K562 (cell line): Measurements from ENCODE around the gene SLC25A11. TPM values are rescaled to one million over a fixed set of nuclear protein-coding genes. Genes with fewer than 3 reads are reported as not detected.

Experiments used
- CREB5 ChIP-seq: fragments of 250-450 bp; sonication (Bioruptor Pico); IDR thresholded peaks from 2 replicates; pipeline ENCODE4 v1.5.0; 2020; ENCODE audit warnings: mild to moderate bottlenecking
- CTBP1 ChIP-seq: fragments of 450-650 bp; IDR thresholded peaks from 2 replicates; pipeline ENCODE4 v1.6.1; 2016; ENCODE audit warnings: borderline replicate concordance
- DIDO1 ChIP-seq: fragments of 450-650 bp; IDR thresholded peaks from 2 replicates; pipeline ENCODE4 v1.6.1; 2016; ENCODE audit warnings: low read depth, missing biosample characterization, missing genetic modification characterization
- E2F6 ChIP-seq, 2 experiments: IDR thresholded peaks; 2 replicates each; pipeline ENCODE4 v1.6.1; 2011; ENCODE audit warnings: borderline replicate concordance in 1 of 2, control low read depth in 1 of 2, low read depth in 1 of 2, low read length in 1 of 2, mild to moderate bottlenecking in 1 of 2, mixed read lengths in 1 of 2, moderate library complexity in 1 of 2; ENCODE audit not compliant: insufficient read depth in 1 of 2, insufficient read length in 1 of 2, poor library complexity in 1 of 2, severe bottlenecking in 1 of 2; ENCODE audit errors: extremely low read depth in 1 of 2
- EHMT2 ChIP-seq: fragments of 450-650 bp; IDR thresholded peaks from 2 replicates; pipeline ENCODE4 v1.6.1; 2018; ENCODE audit warnings: antibody characterized with exemption
- GTF2A2 ChIP-seq: IDR thresholded peaks from 2 replicates; pipeline ENCODE4 v1.6.1; 2016; ENCODE audit warnings: mild to moderate bottlenecking, missing genetic modification characterization, missing compliant biosample characterization
- HDAC1 ChIP-seq, 2 experiments: fragments of 450-650 bp; IDR thresholded peaks; 2 replicates each; pipeline ENCODE4 v1.6.1; 2016 to 2017; ENCODE audit warnings: inconsistent platforms in 1 of 2, mild to moderate bottlenecking in 1 of 2, moderate library complexity in 1 of 2
- HDAC8 ChIP-seq: fragments of 450-650 bp; IDR thresholded peaks from 2 replicates; pipeline ENCODE4 v1.6.1; 2016; ENCODE audit warnings: mild to moderate bottlenecking, missing genetic modification characterization, moderate library complexity, missing compliant biosample characterization
- HEY1 ChIP-seq: fragments of 250-450 bp; sonication (Bioruptor Pico); IDR thresholded peaks from 2 replicates; pipeline ENCODE4 v1.5.0; 2020; ENCODE audit warnings: mild to moderate bottlenecking, moderate library complexity, borderline replicate concordance
- HLTF ChIP-seq: fragments of 450-650 bp; IDR thresholded peaks from 2 replicates; pipeline ENCODE4 v1.6.1; 2016
- HSF4 ChIP-seq: fragments of 250-450 bp; sonication (Bioruptor Pico); IDR thresholded peaks from 2 replicates; pipeline ENCODE4 v2.1.2; 2022; ENCODE audit warnings: mild to moderate bottlenecking, moderate library complexity, borderline replicate concordance
- KLF16 ChIP-seq: IDR thresholded peaks from 2 replicates; pipeline ENCODE4 v1.6.1; 2016; ENCODE audit warnings: antibody characterized with exemption
- MAX ChIP-seq: sonication (generic); formaldehyde crosslinking; IDR thresholded peaks from 2 replicates; pipeline ENCODE4 v1.9.0; 2022; ENCODE audit warnings: mild to moderate bottlenecking, missing genetic modification reagents
- NR2C1 ChIP-seq, 2 experiments: fragments of 450-650 bp; IDR thresholded peaks; 2 replicates each; pipeline ENCODE4 v1.6.1; 2017; ENCODE audit warnings: mild to moderate bottlenecking in 2 of 2, antibody characterized with exemption in 1 of 2, inconsistent platforms in 1 of 2, missing compliant biosample characterization in 1 of 2, missing genetic modification characterization in 1 of 2
- OTX1 ChIP-seq: fragments of 450-650 bp; formaldehyde crosslinking; IDR thresholded peaks from 2 replicates; pipeline ENCODE4 v1.4.0; 2022; ENCODE audit warnings: mild to moderate bottlenecking
- PCBP1 ChIP-seq: fragments of 200-400 bp; formaldehyde crosslinking; IDR thresholded peaks from 2 replicates; pipeline ENCODE4 v1.6.1; 2018; ENCODE audit warnings: mild to moderate bottlenecking, low read depth, low read length; ENCODE audit not compliant: poor library complexity, severe bottlenecking
- POLR2A ChIP-seq: fragments of 450-650 bp; conservative IDR thresholded peaks from 2 replicates; pipeline ENCODE4 v1.6.1; 2016
- PPARD ChIP-seq: fragments of 250-450 bp; sonication (Bioruptor Pico); IDR thresholded peaks from 2 replicates; pipeline ENCODE4 v1.8.0; 2022; ENCODE audit warnings: inconsistent platforms, mild to moderate bottlenecking, moderate library complexity
- SETDB1 ChIP-seq: IDR thresholded peaks from one replicate; pipeline ENCODE4 v1.6.1; 2012; ENCODE audit warnings: low read length, control low read depth, inconsistent platforms
- SLC30A9 ChIP-seq: fragments of 250-450 bp; sonication (Bioruptor Pico); IDR thresholded peaks from 2 replicates; pipeline ENCODE4 v1.8.0; 2022; ENCODE audit warnings: mild to moderate bottlenecking, moderate library complexity
- SMARCA5 ChIP-seq: fragments of 450-650 bp; IDR thresholded peaks from 2 replicates; pipeline ENCODE4 v1.6.1; 2016
- SUPT5H ChIP-seq: fragments of 450-650 bp; IDR thresholded peaks from 2 replicates; pipeline ENCODE4 v1.6.1; 2016
- TSC22D4 ChIP-seq: fragments of 450-650 bp; IDR thresholded peaks from 2 replicates; pipeline ENCODE4 v1.6.1; 2016; ENCODE audit warnings: missing genetic modification characterization, missing biosample characterization, control low read depth
- U2AF1 ChIP-seq: fragments of 200-400 bp; formaldehyde crosslinking; optimal IDR thresholded peaks from 2 replicates; pipeline ENCODE3; 2017; ENCODE audit warnings: mild to moderate bottlenecking, low read depth, low read length, moderate library complexity
- ZNF311 ChIP-seq: fragments of 250-450 bp; sonication (Bioruptor Pico); IDR thresholded peaks from 2 replicates; pipeline ENCODE4 v1.4.0; 2020; ENCODE audit warnings: mild to moderate bottlenecking, moderate library complexity
- ZNF449 ChIP-seq: fragments of 250-450 bp; sonication (Bioruptor Pico); IDR thresholded peaks from 2 replicates; pipeline ENCODE4 v1.8.0; 2022; ENCODE audit warnings: moderate library complexity, mild to moderate bottlenecking, inconsistent platforms
- ZNF668 ChIP-seq: fragments of 250-450 bp; sonication (Bioruptor Pico); IDR thresholded peaks from 2 replicates; pipeline ENCODE4 v1.8.0; 2022; ENCODE audit warnings: mild to moderate bottlenecking, inconsistent platforms
- polyA plus RNA-seq, 8 experiments: library from polyadenylated mRNA; depleted of rRNA in 4 of 8; stranded (reverse) in 5 of 8; unstranded in 3 of 8; fragments of >200 nt; fragmentation: Nextera tagmentation in 2 of 8; fragmentation: Illumina TruSeq in 1 of 8; extraction: Ambion mirVana in 2 of 8; extraction: Trizol in 1 of 8; gene quantifications; 2 replicates each; pipeline versions ENCODE4 v1.2.1 to v1.2.3, GENCODE V29; 2011 to 2014; ENCODE audit warnings: inconsistent platforms in 1 of 8, missing spikeins in 1 of 8
- total RNA-seq, 7 experiments: library from RNA; depleted of rRNA in 6 of 7; stranded (reverse); fragments of >200 nt in 6 of 7; fragmentation: Illumina TruSeq in 2 of 7; extraction: Trizol in 2 of 7; gene quantifications; 2 replicates each; pipeline versions ENCODE4 v1.2.1 to v1.2.3, GENCODE V29; 2011 to 2021; ENCODE audit warnings: low replicate concordance in 1 of 7

SLC25A11 gene
- total and polyA plus RNA-seq, 9 of the 15 experiments (the other 6 are each of a cell fraction or from before 2014, with no cell fraction given), result 3.1 to 56.7 (median 32.9) TPM

DNA sequence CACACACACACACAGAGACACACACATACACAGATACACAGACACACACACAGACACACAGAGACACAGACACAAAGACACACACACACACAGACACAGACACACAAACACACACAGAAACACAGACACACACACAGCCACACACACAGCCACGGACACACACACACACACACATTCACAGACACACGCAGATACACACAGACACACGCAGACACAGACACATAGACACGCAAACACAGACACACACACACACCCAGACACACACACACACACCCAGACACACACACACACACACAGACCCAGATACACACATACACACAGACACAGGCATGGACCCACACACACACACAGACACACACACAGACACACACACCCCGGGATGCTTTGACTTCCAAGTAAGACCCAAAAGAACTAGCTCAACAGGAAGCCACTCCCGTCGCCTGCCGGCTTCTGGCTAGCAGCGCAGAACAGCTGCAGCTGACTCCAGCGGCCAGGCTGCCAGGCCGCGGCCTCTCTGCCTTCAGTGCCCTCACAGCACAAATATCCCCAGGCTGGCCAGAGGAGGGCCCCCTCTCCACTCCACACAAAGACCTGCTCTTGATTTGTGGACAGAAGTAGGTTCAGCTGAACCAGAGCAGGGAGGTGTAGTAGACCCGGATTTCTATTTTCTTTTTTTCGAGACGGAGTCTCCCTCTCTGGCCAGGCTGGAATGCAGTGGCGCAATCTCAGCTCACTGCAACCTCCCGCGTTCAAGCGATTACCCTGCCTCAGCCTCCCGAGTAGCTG, 30.9 kb downstream of the SLC25A11 start (continued):
- TF ChIP-seq E2F6 (IDR thresholded peaks at IDR 0.05; ENCODE audit: borderline replicate concordance in 1 of 2, extremely low read depth in 1 of 2, insufficient read depth in 1 of 2, insufficient read length in 1 of 2, low read depth in 1 of 2, low read length in 1 of 2, poor library complexity in 1 of 2, severe bottlenecking in 1 of 2) (no peak), SUPT5H (peak; percentile 42; the same call in 1 of the 2 replicates), PCBP1 (no peak), DIDO1 (peak; percentile 59; the same call in 1 of the 2 replicates), SETDB1 (no peak), EHMT2 (0 out of 2 replicates have a peak, but pooled peaks have one; percentile 24), MAX (CRISPR knock-in tag) (no peak), HEY1 (CRISPR knock-in tag) (no peak), GTF2A2 (tag) (no peak), ZNF311 (no peak), PPARD (CRISPR knock-in tag) (no peak), SLC30A9 (CRISPR knock-in tag) (no peak), OTX1 (CRISPR knock-in tag) (0 out of 2 replicates have a peak, but pooled peaks have one; percentile 62), HDAC8 (tag) (no peak), U2AF1 (no peak), ZNF668 (CRISPR knock-in tag) (no peak), ZNF449 (CRISPR knock-in tag) (no peak), HLTF (peak; percentile 92; the same call in 1 of the 2 replicates), SMARCA5 (peak; percentile 82; the same call in 1 of the 2 replicates), HDAC1 (IDR thresholded peaks at IDR 0.05) (peak in 1 of 2 experiments; percentile 68; a peak in 2 of 4 replicates), HSF4 (CRISPR knock-in tag) (no peak), NR2C1 (IDR thresholded peaks at IDR 0.05) (no peak), NR2C1 (tag; IDR thresholded peaks at IDR 0.05) (no peak), POLR2A (no peak), CTBP1 (peak; percentile 30; the same call in 1 of the 2 replicates), TSC22D4 (tag) (no peak), CREB5 (CRISPR knock-in tag) (no peak), KLF16 (no peak)
